ENCODE measurements around the gene MATK.

DNA sequence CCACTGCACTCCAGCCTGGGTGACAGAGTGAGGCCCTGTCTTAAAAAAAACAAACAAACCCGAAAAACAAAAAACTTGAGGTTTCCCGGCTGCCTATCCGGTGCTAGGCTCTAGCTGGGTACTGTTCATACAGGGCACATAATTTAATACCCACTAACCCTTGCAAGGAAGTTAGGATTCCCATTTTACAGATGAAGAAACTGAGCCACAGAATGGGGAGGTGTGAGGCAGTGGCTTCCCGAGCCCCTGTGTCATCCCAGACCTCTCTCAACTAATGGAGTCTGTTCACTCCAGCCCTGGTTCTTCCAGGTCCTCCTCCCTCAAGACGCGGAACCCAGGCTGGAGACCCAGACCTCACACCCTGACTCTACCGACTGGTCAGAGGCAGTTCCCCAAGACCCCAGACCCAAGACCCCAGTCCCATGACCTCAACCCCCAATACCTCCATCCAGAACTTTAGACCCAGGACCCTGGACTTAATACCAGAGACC, 25.3 kb downstream of the MATK start:
- TF ChIP-seq, protein P1, sequence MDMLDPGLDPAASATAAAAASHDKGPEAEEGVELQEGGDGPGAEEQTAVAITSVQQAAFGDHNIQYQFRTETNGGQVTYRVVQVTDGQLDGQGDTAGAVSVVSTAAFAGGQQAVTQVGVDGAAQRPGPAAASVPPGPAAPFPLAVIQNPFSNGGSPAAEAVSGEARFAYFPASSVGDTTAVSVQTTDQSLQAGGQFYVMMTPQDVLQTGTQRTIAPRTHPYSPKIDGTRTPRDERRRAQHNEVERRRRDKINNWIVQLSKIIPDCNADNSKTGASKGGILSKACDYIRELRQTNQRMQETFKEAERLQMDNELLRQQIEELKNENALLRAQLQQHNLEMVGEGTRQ (CRISPR knock-in tag; IDR thresholded peaks at IDR 0.05): no peak
- TF ChIP-seq, protein P2, sequence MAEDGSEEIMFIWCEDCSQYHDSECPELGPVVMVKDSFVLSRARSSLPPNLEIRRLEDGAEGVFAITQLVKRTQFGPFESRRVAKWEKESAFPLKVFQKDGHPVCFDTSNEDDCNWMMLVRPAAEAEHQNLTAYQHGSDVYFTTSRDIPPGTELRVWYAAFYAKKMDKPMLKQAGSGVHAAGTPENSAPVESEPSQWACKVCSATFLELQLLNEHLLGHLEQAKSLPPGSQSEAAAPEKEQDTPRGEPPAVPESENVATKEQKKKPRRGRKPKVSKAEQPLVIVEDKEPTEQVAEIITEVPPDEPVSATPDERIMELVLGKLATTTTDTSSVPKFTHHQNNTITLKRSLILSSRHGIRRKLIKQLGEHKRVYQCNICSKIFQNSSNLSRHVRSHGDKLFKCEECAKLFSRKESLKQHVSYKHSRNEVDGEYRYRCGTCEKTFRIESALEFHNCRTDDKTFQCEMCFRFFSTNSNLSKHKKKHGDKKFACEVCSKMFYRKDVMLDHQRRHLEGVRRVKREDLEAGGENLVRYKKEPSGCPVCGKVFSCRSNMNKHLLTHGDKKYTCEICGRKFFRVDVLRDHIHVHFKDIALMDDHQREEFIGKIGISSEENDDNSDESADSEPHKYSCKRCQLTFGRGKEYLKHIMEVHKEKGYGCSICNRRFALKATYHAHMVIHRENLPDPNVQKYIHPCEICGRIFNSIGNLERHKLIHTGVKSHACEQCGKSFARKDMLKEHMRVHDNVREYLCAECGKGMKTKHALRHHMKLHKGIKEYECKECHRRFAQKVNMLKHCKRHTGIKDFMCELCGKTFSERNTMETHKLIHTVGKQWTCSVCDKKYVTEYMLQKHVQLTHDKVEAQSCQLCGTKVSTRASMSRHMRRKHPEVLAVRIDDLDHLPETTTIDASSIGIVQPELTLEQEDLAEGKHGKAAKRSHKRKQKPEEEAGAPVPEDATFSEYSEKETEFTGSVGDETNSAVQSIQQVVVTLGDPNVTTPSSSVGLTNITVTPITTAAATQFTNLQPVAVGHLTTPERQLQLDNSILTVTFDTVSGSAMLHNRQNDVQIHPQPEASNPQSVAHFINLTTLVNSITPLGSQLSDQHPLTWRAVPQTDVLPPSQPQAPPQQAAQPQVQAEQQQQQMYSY (CRISPR knock-in tag; IDR thresholded peaks at IDR 0.05): no peak
- TF ChIP-seq, protein P3, sequence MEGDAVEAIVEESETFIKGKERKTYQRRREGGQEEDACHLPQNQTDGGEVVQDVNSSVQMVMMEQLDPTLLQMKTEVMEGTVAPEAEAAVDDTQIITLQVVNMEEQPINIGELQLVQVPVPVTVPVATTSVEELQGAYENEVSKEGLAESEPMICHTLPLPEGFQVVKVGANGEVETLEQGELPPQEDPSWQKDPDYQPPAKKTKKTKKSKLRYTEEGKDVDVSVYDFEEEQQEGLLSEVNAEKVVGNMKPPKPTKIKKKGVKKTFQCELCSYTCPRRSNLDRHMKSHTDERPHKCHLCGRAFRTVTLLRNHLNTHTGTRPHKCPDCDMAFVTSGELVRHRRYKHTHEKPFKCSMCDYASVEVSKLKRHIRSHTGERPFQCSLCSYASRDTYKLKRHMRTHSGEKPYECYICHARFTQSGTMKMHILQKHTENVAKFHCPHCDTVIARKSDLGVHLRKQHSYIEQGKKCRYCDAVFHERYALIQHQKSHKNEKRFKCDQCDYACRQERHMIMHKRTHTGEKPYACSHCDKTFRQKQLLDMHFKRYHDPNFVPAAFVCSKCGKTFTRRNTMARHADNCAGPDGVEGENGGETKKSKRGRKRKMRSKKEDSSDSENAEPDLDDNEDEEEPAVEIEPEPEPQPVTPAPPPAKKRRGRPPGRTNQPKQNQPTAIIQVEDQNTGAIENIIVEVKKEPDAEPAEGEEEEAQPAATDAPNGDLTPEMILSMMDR (IDR thresholded peaks at IDR 0.05): no peak
- TF ChIP-seq ZNF121 (CRISPR knock-in tag; IDR thresholded peaks at IDR 0.05): no peak
- TF ChIP-seq, protein P4, sequence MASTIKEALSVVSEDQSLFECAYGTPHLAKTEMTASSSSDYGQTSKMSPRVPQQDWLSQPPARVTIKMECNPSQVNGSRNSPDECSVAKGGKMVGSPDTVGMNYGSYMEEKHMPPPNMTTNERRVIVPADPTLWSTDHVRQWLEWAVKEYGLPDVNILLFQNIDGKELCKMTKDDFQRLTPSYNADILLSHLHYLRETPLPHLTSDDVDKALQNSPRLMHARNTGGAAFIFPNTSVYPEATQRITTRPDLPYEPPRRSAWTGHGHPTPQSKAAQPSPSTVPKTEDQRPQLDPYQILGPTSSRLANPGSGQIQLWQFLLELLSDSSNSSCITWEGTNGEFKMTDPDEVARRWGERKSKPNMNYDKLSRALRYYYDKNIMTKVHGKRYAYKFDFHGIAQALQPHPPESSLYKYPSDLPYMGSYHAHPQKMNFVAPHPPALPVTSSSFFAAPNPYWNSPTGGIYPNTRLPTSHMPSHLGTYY (CRISPR knock-in tag; IDR thresholded peaks at IDR 0.05): no peak
- TF ChIP-seq CBFB (CRISPR knock-in tag; IDR thresholded peaks at IDR 0.05; ENCODE audit: low read depth): no peak
- no peak for TF ChIP-seq FOXJ3 (CRISPR knock-in tag; IDR thresholded peaks at IDR 0.05; ENCODE audit: borderline replicate concordance)
- no peak for TF ChIP-seq NFYB (CRISPR knock-in tag; conservative IDR thresholded peaks at IDR 0.05; ENCODE audit: low read depth)
- no peak for TF ChIP-seq MYBL2 (CRISPR knock-in tag; IDR thresholded peaks at IDR 0.05)
- TF ChIP-seq, protein P5, sequence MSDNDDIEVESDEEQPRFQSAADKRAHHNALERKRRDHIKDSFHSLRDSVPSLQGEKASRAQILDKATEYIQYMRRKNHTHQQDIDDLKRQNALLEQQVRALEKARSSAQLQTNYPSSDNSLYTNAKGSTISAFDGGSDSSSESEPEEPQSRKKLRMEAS (CRISPR knock-in tag; IDR thresholded peaks at IDR 0.05): no peak
- TF ChIP-seq, protein P6, sequence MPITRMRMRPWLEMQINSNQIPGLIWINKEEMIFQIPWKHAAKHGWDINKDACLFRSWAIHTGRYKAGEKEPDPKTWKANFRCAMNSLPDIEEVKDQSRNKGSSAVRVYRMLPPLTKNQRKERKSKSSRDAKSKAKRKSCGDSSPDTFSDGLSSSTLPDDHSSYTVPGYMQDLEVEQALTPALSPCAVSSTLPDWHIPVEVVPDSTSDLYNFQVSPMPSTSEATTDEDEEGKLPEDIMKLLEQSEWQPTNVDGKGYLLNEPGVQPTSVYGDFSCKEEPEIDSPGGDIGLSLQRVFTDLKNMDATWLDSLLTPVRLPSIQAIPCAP (CRISPR knock-in tag; IDR thresholded peaks at IDR 0.05): no peak
